Effector CD8-positive, alpha-beta T cell (primary cell): ENCODE measurements around the gene SCYL2.
"Not testable (repeated sequence)": the region's sequence is repeated elsewhere in the genome, so short reads cannot be mapped to it uniquely, and the experiment has no call there.

ENCODE experiments used
- DNase-seq: peaks from one replicate; lab custom pipeline; 2025; lab: John Stamatoyannopoulos, UW

Gene SCYL2

GRCh38 chr12:100265732-100266584 is 1.0 kb upstream of the SCYL2 start:
- DNase-seq = no peak

- no peak for DNase-seq
Observed at GRCh38 chr12:100266585-100266834, 467 bp upstream of the SCYL2 start.

GRCh38 chr12:100267603-100268281 is 765 bp downstream of the SCYL2 start:
- DNase-seq = no peak

GRCh38 chr12:100268835-100269564 is 2.0 kb downstream of the SCYL2 start:
- no peak for DNase-seq

- no peak for DNase-seq
Observed at GRCh38 chr12:100273782-100274181, 6.8 kb downstream of the SCYL2 start.

GRCh38 chr12:100274291-100274690 is 7.3 kb downstream of the SCYL2 start:
- no peak for DNase-seq

GRCh38 chr12:100279159-100279558 is 12.2 kb downstream of the SCYL2 start:
- no peak for DNase-seq

- DNase-seq = no peak
Observed at GRCh38 chr12:100279607-100280244, 12.7 kb downstream of the SCYL2 start.

- not testable (repeated sequence) for DNase-seq
Observed at GRCh38 chr12:100284556-100284955, 17.6 kb downstream of the SCYL2 start.

- no peak for DNase-seq
Observed at GRCh38 chr12:100289038-100289437, 22.1 kb downstream of the SCYL2 start.

- DNase-seq = no peak
Observed at GRCh38 chr12:100290016-100290415, 23.0 kb downstream of the SCYL2 start.

- DNase-seq = no peak
Observed at GRCh38 chr12:100293017-100293416, 26.0 kb downstream of the SCYL2 start.

- not testable (repeated sequence) for DNase-seq
Observed at GRCh38 chr12:100294366-100294765, 27.4 kb downstream of the SCYL2 start.

- DNase-seq = no peak
Observed at GRCh38 chr12:100295764-100296555, 29.0 kb downstream of the SCYL2 start.

GRCh38 chr12:100302081-100302480 is 35.1 kb downstream of the SCYL2 start:
- DNase-seq = no peak

- no peak for DNase-seq
Observed at GRCh38 chr12:100303831-100304230, 36.9 kb downstream of the SCYL2 start.

GRCh38 chr12:100304334-100304733 is 37.4 kb downstream of the SCYL2 start:
- not testable (repeated sequence) for DNase-seq

- not testable (repeated sequence) for DNase-seq
Observed at GRCh38 chr12:100308138-100308537, 41.2 kb downstream of the SCYL2 start.

- no peak for DNase-seq
Observed at GRCh38 chr12:100311317-100311716, 44.3 kb downstream of the SCYL2 start.

GRCh38 chr12:100317371-100317770 is 50.4 kb downstream of the SCYL2 start:
- no peak for DNase-seq

- DNase-seq = no peak
Observed at GRCh38 chr12:100324498-100324897, 57.5 kb downstream of the SCYL2 start.

- no peak for DNase-seq
Observed at GRCh38 chr12:100326208-100326607, 59.2 kb downstream of the SCYL2 start.
